K562 (cell line): ENCODE data around the gene MYL3. TPM values are rescaled to one million over a fixed set of nuclear protein-coding genes. Genes with fewer than 3 reads are reported as not detected.

ENCODE experiments used
- ATF1 ChIP-seq, 2 experiments: fragments of 450-650 bp in 1 of 2; IDR thresholded peaks; 2 replicates each; pipeline ENCODE4 v1.6.1; 2016; ENCODE audit warnings: missing compliant biosample characterization in 1 of 2, missing genetic modification characterization in 1 of 2
- E2F3 ChIP-seq: fragments of 250-450 bp; sonication (Bioruptor Pico); IDR thresholded peaks from 2 replicates; pipeline ENCODE4 v1.4.0; 2020; ENCODE audit warnings: mild to moderate bottlenecking
- FOSL1 ChIP-seq: fragments of 200-800 bp; sonication (Bioruptor generic); conservative IDR thresholded peaks from 2 replicates; pipeline ENCODE4 v1.6.1; 2016; ENCODE audit warnings: missing genetic modification characterization, missing compliant biosample characterization
- IRF1 ChIP-seq: sonication (generic); formaldehyde crosslinking; IDR thresholded peaks from 2 replicates; pipeline ENCODE4 v1.8.0; 2022; ENCODE audit warnings: missing genetic modification reagents, mild to moderate bottlenecking, borderline replicate concordance
- MAZ ChIP-seq, 2 experiments: fragments of 450-650 bp in 1 of 2; sonication (generic) in 1 of 2; formaldehyde crosslinking; IDR thresholded peaks in 1 of 2; conservative IDR thresholded peaks in 1 of 2; 2 replicates each; pipeline versions ENCODE4 v1.4.0 to v1.5.0; 2020; ENCODE audit warnings: mild to moderate bottlenecking in 1 of 2, missing genetic modification reagents in 1 of 2
- MBD2 ChIP-seq: sonication (generic); IDR thresholded peaks from 2 replicates; pipeline ENCODE4 v1.6.1; 2016; ENCODE audit warnings: low read depth, borderline replicate concordance
- MCM3 ChIP-seq: fragments of 450-650 bp; IDR thresholded peaks from 2 replicates; pipeline ENCODE4 v1.6.1; 2016
- NCOA1 ChIP-seq: fragments of 450-650 bp; IDR thresholded peaks from 2 replicates; pipeline ENCODE4 v1.6.1; 2016; ENCODE audit warnings: low read depth
- ZNF507 ChIP-seq: conservative IDR thresholded peaks from 2 replicates; pipeline ENCODE4 v1.6.1; 2017; ENCODE audit warnings: missing genetic modification characterization, missing compliant biosample characterization
- polyA plus RNA-seq, 8 experiments: library from polyadenylated mRNA; depleted of rRNA in 4 of 8; stranded (reverse) in 5 of 8; unstranded in 3 of 8; fragments of >200 nt; fragmentation: Nextera tagmentation in 2 of 8; fragmentation: Illumina TruSeq in 1 of 8; extraction: Ambion mirVana in 2 of 8; extraction: Trizol in 1 of 8; gene quantifications; 2 replicates each; pipeline versions ENCODE4 v1.2.1 to v1.2.3, GENCODE V29; 2011 to 2014; ENCODE audit warnings: inconsistent platforms in 1 of 8, missing spikeins in 1 of 8
- total RNA-seq, 7 experiments: library from RNA; depleted of rRNA in 6 of 7; stranded (reverse); fragments of >200 nt in 6 of 7; fragmentation: Illumina TruSeq in 2 of 7; extraction: Trizol in 2 of 7; gene quantifications; 2 replicates each; pipeline versions ENCODE4 v1.2.1 to v1.2.3, GENCODE V29; 2011 to 2021; ENCODE audit warnings: low replicate concordance in 1 of 7
- TF ChIP-seq, protein P1 (sequence below): sonication (generic); formaldehyde crosslinking; IDR thresholded peaks from 2 replicates; pipeline ENCODE4 v1.9.0; 2022; ENCODE audit warnings: mild to moderate bottlenecking, missing genetic modification reagents
- TF ChIP-seq, protein P2 (sequence below), 2 experiments: IDR thresholded peaks; 2 replicates each; pipeline ENCODE4 v1.6.1; 2011; ENCODE audit warnings: borderline replicate concordance in 1 of 2, control low read depth in 1 of 2, low read depth in 1 of 2, low read length in 1 of 2, mild to moderate bottlenecking in 1 of 2, mixed read lengths in 1 of 2, moderate library complexity in 1 of 2; ENCODE audit not compliant: insufficient read depth in 1 of 2, insufficient read length in 1 of 2, poor library complexity in 1 of 2, severe bottlenecking in 1 of 2; ENCODE audit errors: extremely low read depth in 1 of 2
- TF ChIP-seq, protein P3 (sequence below): fragments of 250-450 bp; sonication (Bioruptor Pico); IDR thresholded peaks from 2 replicates; pipeline ENCODE4 v1.6.1; 2021; ENCODE audit warnings: mild to moderate bottlenecking
- TF ChIP-seq, protein P4 (sequence below): fragments of 200-800 bp; sonication (Bioruptor generic); IDR thresholded peaks from 2 replicates; pipeline ENCODE4 v1.6.1; 2017; ENCODE audit warnings: missing genetic modification characterization, missing compliant biosample characterization

The MYL3 gene
- total and polyA plus RNA-seq, 9 of the 15 experiments (the other 6 are each of a cell fraction or from before 2014, with no cell fraction given) = 0.14 to 0.45 TPM; not detected in 7

DNA sequence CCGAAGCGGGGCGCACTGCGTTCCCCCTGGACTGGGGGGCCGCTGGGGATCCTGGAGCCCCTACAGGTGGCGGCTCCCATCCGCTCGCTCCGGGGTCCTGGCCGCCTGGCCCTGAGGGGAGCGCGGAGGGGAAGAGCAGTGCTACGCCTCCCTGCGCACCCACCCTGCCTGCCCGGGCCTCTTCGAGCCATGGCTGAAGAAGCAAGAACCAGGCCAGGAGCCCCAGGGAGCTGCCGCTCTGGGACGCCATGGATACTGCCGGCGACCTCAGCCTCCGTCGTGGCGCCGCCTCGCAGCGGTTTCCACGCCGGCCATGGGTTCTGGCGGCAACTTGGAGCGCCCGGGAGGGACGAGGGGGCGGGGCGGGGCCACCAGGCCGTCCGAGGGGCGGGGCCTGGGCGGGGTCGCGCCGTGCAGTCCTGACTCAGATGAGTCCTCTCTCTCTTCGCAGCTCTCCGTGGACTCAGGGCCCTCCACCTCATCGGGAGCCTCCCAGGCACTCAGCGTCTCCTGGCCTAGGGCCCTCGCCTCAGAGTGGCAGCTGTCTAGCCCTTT, 50.9 kb downstream of the MYL3 start (continued):
- TF ChIP-seq IRF1 (CRISPR knock-in tag) (0 out of 2 replicates have a peak, but pooled peaks have one; percentile 2), NCOA1 (no peak), FOSL1 (tag) (peak; percentile 60), ZNF507 (tag) (no peak), MBD2 (0 out of 2 replicates have a peak, but pooled peaks have one; percentile 10), MAZ (CRISPR knock-in tag; conservative IDR thresholded peaks at IDR 0.05 in 1 of 2, IDR thresholded peaks at IDR 0.05 in 1 of 2) (peak in 1 of 2 experiments; percentile 72; a peak in 1 of 4 replicates), E2F3 (CRISPR knock-in tag) (0 out of 2 replicates have a peak, but pooled peaks have one; percentile 39), MCM3 (no peak), ATF1 (CRISPR knock-in tag; IDR thresholded peaks at IDR 0.05) (no peak), ATF1 (tag; IDR thresholded peaks at IDR 0.05) (peak; percentile 35; the same call in 1 of the 2 replicates)
- TF ChIP-seq, protein P1, sequence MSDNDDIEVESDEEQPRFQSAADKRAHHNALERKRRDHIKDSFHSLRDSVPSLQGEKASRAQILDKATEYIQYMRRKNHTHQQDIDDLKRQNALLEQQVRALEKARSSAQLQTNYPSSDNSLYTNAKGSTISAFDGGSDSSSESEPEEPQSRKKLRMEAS = peak; percentile 58
- TF ChIP-seq, protein P2, sequence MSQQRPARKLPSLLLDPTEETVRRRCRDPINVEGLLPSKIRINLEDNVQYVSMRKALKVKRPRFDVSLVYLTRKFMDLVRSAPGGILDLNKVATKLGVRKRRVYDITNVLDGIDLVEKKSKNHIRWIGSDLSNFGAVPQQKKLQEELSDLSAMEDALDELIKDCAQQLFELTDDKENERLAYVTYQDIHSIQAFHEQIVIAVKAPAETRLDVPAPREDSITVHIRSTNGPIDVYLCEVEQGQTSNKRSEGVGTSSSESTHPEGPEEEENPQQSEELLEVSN (IDR thresholded peaks at IDR 0.05; ENCODE audit: borderline replicate concordance in 1 of 2, extremely low read depth in 1 of 2, insufficient read depth in 1 of 2, insufficient read length in 1 of 2, low read depth in 1 of 2, low read length in 1 of 2, poor library complexity in 1 of 2, severe bottlenecking in 1 of 2) = peak; percentile 98 to 99
- TF ChIP-seq, protein P3, sequence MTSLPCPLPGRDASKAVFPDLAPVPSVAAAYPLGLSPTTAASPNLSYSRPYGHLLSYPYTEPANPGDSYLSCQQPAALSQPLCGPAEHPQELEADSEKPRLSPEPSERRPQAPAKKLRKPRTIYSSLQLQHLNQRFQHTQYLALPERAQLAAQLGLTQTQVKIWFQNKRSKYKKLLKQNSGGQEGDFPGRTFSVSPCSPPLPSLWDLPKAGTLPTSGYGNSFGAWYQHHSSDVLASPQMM (CRISPR knock-in tag) = no peak
- TF ChIP-seq, protein P4, sequence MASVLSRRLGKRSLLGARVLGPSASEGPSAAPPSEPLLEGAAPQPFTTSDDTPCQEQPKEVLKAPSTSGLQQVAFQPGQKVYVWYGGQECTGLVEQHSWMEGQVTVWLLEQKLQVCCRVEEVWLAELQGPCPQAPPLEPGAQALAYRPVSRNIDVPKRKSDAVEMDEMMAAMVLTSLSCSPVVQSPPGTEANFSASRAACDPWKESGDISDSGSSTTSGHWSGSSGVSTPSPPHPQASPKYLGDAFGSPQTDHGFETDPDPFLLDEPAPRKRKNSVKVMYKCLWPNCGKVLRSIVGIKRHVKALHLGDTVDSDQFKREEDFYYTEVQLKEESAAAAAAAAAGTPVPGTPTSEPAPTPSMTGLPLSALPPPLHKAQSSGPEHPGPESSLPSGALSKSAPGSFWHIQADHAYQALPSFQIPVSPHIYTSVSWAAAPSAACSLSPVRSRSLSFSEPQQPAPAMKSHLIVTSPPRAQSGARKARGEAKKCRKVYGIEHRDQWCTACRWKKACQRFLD (CRISPR knock-in tag) = no peak
